Endodermal cell (in vitro differentiated cells): ENCODE results near the gene PSMD5. TPM values are rescaled to one million over a fixed set of nuclear protein-coding genes. Genes with fewer than 3 reads are reported as not detected.

Experiments used
- DNase-seq: peaks from one replicate; pipeline ENCODE4 v3.0.0-alpha.2; 2017
- H3K27ac ChIP-seq: 2 replicates; pipeline ENCODE4 v1.5.1; 2013; ENCODE audit warnings: mild to moderate bottlenecking, low read depth, low read length, moderate library complexity
- H3K27me3 ChIP-seq: 2 replicates; pipeline ENCODE4 v1.6.1; 2013; ENCODE audit warnings: mild to moderate bottlenecking, low read length, moderate library complexity; ENCODE audit not compliant: insufficient read depth, control insufficient read depth, poor library complexity, severe bottlenecking
- H3K36me3 ChIP-seq: 2 replicates; pipeline ENCODE4 v1.7.0; 2013; ENCODE audit warnings: mild to moderate bottlenecking, low read length, moderate library complexity; ENCODE audit not compliant: control insufficient read depth, insufficient read depth
- H3K4me1 ChIP-seq: one replicate; pipeline ENCODE4 v1.7.0; 2013; ENCODE audit warnings: low read length; ENCODE audit not compliant: control insufficient read depth, insufficient read depth
- H3K4me3 ChIP-seq: 2 replicates; pipeline ENCODE4 v1.5.1; 2013; ENCODE audit warnings: mild to moderate bottlenecking, low read length, moderate library complexity
- H3K9ac ChIP-seq: 2 replicates; pipeline ENCODE4 v1.6.1; 2013; ENCODE audit warnings: mild to moderate bottlenecking, low read length, moderate library complexity; ENCODE audit not compliant: poor library complexity, severe bottlenecking; ENCODE audit errors: extremely low read depth
- H3K9me3 ChIP-seq: 2 replicates; pipeline ENCODE4 v1.6.1; 2013; ENCODE audit warnings: mild to moderate bottlenecking, low read length, moderate library complexity; ENCODE audit not compliant: control insufficient read depth
- H3K27ac Mint-ChIP-seq: 2 replicates; pipeline ENCODE4 v1.8.0; 2020; ENCODE audit warnings: mixed read lengths
- H3K27me3 Mint-ChIP-seq: 2 replicates; pipeline ENCODE4 v1.8.0; 2021; ENCODE audit warnings: mild to moderate bottlenecking, mixed read lengths; ENCODE audit not compliant: insufficient read depth
- H3K36me3 Mint-ChIP-seq: 2 replicates; pipeline ENCODE4 v1.8.0; 2020; ENCODE audit warnings: low read depth, mixed read lengths
- H3K4me1 Mint-ChIP-seq: 2 replicates; pipeline ENCODE4 v1.8.0; 2020; ENCODE audit warnings: mixed read lengths
- H3K4me3 Mint-ChIP-seq: 2 replicates; pipeline ENCODE4 v1.8.0; 2020; ENCODE audit warnings: mild to moderate bottlenecking, moderate library complexity, mixed read lengths
- H3K9me3 Mint-ChIP-seq: 2 replicates; pipeline ENCODE4 v1.8.0; 2020; ENCODE audit warnings: mild to moderate bottlenecking, mixed read lengths
- CTCF ChIP-seq: fragments of 200-600 bp; sonication (generic); conservative IDR thresholded peaks from 2 replicates; pipeline ENCODE4 v1.5.0; 2021; ENCODE audit warnings: antibody characterized with exemption, mild to moderate bottlenecking
- WGBS, 2 experiments: methylation state at CpG; one replicate each; pipeline versions ENCODE4 v1.1.5 to v1.1.7; 2013; ENCODE audit warnings: missing lambda C conversion rate in 2 of 2, mixed read lengths in 1 of 2; ENCODE audit not compliant: insufficient coverage in 1 of 2, insufficient read length in 1 of 2; 5-methylcytosine and 5-hydroxymethylcytosine counted together
- total RNA-seq, 2 donors: library from RNA; stranded (reverse); fragmentation: NEBNext Ultra II Directional in 1 of 2; extraction: Animal tissue kit (Norgen Biotek cat#: 25700) in 1 of 2; gene quantifications; 2 replicates in 1 of 2; 3 replicates in 1 of 2; pipeline ENCODE4 v1.2.1, GENCODE V29; 2021

The PSMD5 gene
- total RNA-seq, 2 donors from 2014 or later = 21.8 to 52.7 TPM

DNA sequence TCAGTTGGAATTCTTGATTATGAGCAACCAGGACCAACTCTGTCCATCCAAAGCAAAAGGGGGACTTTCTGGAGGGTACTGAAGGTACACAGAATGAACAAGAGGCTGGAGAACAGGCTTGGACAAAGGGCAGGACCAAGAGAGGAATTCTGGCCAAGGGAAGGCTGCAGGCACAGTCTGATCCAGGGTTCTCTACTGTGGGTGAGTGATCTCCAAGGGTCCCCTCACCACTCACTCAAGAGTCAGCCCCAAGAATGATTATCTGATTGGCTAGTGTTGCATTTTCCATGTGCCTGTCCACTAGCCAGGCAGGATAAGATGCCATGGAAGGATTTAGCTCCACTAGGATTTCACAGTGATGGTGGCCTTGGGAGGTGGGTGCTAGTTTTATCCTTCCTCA, 45.9 kb upstream of the PSMD5 start:
- H3K36me3 Mint-ChIP-seq = no peaks in the 10 kb centered on the region
- no peak overlapping the region for H3K4me3 Mint-ChIP-seq
- Histone ChIP-seq H3K36me3 (no peaks in the 10 kb centered on the region), H3K4me1 (peaks cover 4% of the 10 kb centered on the region), H3K9me3 (no peaks in the 10 kb centered on the region), H3K4me3 (no peak overlapping the region), H3K27me3 (peaks cover 4% of the 10 kb centered on the region), H3K27ac (no peak overlapping the region), H3K9ac (no peak overlapping the region)
- peaks cover 11% of the 10 kb centered on the region for H3K27me3 Mint-ChIP-seq
- H3K27ac Mint-ChIP-seq = no peak overlapping the region
- DNase-seq = no peak
- peaks cover 21% of the 10 kb centered on the region for H3K4me1 Mint-ChIP-seq
- H3K9me3 Mint-ChIP-seq = no peaks in the 10 kb centered on the region
- TF ChIP-seq CTCF = no peak

- peaks cover 21% of the 10 kb centered on the region for H3K4me1 Mint-ChIP-seq
- no peaks in the 10 kb centered on the region for H3K36me3 ChIP-seq
- peaks cover 4% of the 10 kb centered on the region for H3K27me3 Mint-ChIP-seq
- DNase-seq = no peak
- H3K36me3 Mint-ChIP-seq = no peaks in the 10 kb centered on the region
- no peaks in the 10 kb centered on the region for H3K9me3 Mint-ChIP-seq
- no peaks in the 10 kb centered on the region for H3K9me3 ChIP-seq
- peaks cover 4% of the 10 kb centered on the region for H3K4me1 ChIP-seq
- no peak overlapping the region for H3K27ac ChIP-seq
- no peaks in the 10 kb centered on the region for H3K27me3 ChIP-seq
- no peak overlapping the region for H3K4me3 Mint-ChIP-seq
- H3K4me3 ChIP-seq = no peak overlapping the region
- TF ChIP-seq CTCF = no peak
- no peak overlapping the region for H3K27ac Mint-ChIP-seq
- 88 to 94% methylated on average over 5 to 8 of the region's 8 CpGs for WGBS, 2 experiments
- no peak overlapping the region for H3K9ac ChIP-seq
These were observed 43.8 kb upstream of the PSMD5 start for GRCh38 chr9:120886490-120886967.

DNA sequence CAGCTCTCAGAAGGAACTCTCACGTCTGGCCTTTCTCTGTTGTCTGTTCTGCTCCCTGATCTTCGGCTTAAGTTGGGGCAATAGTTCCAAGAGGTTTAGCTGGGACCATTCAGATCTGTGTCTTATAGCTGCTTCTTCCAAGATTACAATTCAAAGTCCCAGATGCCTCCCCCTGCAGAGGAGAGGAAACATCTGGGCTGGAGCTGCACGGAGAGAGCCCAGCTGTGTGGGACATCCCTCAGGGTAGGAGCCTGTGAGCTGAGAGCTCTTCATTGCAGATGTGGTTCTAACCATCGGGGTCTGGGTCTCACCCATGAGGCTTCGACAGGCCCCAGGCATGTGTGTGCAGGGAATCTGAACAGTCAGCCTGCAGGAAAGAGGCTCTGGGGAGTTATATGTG, 43.2 kb upstream of the PSMD5 start:
- Mint-ChIP-seq H3K36me3 (no peaks in the 10 kb centered on the region), H3K4me1 (peaks cover 21% of the 10 kb centered on the region), H3K27ac (no peak overlapping the region), H3K4me3 (no peak overlapping the region), H3K9me3 (no peaks in the 10 kb centered on the region), H3K27me3 (peaks cover 6% of the 10 kb centered on the region)
- 88 to 93% methylated on average over 2 to 5 of the region's 5 CpGs for WGBS, 2 experiments
- H3K9ac ChIP-seq = no peak overlapping the region
- peaks cover 4% of the 10 kb centered on the region for H3K4me1 ChIP-seq
- no peaks in the 10 kb centered on the region for H3K27me3 ChIP-seq
- no peaks in the 10 kb centered on the region for H3K9me3 ChIP-seq
- no peak for TF ChIP-seq CTCF
- no peak overlapping the region for H3K27ac ChIP-seq
- H3K4me3 ChIP-seq = no peak overlapping the region
- no peaks in the 10 kb centered on the region for H3K36me3 ChIP-seq
- DNase-seq = no peak
